Stimulated activated CD8-positive, alpha-beta memory T cell treated with anti-CD3 and anti-CD28 coated beads, Interleukin-7, amount 100 ng/mL, for 4 hours (primary cell): ENCODE measurements around the gene GKN2.

ENCODE experiments used
- DNase-seq, 2 donors: peaks; one replicate each; pipeline ENCODE4 v3.0.0-alpha.2; 2020; ENCODE audit warnings: low read depth in 2 of 2

GKN2 gene, protein sequence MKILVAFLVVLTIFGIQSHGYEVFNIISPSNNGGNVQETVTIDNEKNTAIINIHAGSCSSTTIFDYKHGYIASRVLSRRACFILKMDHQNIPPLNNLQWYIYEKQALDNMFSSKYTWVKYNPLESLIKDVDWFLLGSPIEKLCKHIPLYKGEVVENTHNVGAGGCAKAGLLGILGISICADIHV

DNA sequence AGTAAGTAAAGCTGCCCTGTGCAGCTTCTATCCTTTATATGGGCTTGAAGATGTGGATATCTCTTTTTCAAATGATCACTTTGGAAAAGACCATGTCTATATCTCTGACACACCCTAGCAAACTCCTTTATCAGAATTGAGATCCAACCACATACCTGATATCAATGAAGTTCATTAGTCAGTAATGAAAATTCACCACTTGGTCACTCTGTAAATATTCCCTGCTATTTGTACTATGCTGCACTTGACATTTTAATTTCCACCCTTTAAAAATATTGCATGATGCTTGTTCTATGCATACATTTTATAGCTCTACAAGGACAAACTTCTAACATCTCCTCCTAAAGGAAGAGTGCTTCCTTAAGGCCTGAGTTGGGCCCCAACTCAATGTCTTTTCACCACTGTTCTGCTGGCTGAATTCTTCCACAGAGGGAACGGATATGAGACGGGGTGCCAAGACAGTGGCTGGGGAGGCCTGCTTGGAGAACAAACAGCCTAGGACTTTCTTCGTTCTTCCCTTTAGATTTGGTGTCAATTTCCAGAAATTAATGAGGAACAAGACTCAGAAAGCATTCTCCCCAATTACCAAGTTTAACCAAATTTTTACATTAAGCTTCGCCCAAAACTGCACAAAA lies at the start of gene GKN2:
Gene GKN2 (minus strand): TSS at position 7 of the 635 bp plus-strand sequence. CDS start 32 bp downstream, outside the sequence.
- no peak for DNase-seq

DNA sequence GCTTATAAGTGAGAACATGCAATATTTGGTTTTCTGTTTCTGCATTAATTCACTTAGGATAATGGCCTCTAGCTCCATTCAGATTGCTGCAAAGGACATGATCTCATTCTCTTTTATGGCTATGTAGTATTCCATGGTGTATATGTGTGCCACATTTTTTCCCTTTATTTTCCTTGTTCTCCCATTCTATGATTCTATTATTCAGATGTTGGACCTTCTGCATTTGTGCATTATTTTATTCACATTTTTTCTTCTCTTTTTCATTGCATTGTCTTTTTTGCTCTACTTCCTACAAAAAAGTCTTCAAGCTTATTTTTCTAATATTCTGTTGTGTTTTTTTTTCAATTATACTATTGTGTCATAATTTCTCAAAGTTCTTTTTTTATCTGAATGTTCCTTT lies 49.2 kb upstream of the GKN2 start:
- DNase-seq, result no peak

DNA sequence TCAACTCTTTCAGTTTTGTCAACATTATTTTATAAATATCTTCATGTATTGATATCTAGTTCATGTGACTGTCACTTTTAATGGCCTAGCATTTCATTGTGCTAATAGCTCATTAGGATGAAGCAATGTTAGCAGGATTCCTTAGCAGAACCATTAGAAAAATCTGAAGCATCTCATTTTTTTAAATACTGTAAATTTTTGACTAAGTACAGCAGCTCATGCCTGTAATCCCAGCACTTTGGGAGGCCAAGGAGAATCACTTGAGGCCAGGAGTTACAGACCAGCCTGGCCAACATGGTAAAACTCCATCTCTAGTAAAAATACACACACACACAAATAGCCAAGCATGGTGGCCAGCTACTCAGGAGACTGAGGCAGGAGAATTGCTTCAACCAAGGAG lies 44.7 kb upstream of the GKN2 start:
- no peak for DNase-seq

DNA sequence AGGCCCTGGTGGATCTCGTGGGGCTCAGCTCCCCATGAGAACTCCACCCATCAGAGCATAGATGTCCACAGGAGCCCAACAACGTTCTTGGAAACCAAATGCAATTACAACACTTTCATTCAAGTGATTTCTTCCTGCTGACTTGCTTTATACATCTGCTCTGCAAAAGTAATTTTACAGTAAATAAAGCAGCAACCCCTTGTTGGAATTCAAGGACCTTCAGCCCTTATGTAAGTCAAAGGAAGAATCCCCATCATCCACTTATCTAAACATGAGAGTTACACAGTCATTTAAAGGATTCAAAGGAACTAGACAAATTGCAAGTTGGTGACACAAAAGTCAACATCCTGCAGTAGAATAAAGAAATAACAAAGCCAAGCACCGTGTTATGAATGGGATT lies 43.2 kb upstream of the GKN2 start:
- no peak for DNase-seq

DNA sequence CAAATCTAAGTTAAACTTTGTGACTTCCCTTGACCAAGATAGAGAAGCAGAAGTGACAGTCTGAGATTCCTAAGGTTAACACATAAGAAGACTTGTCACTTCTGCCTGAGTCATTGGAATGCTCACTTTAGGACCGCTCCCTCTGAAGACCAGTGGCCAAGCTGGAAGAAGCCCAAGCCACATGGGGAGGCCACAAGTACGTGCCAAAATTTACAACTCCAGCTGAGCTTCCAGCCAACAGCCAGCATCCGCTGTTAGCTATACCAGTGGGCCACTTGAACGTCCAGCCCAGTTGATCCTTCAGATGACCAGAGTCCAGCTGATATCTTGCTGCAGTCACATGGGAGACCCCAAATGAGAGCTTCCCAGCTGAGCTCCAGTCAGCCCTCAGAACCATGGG lies 42.2 kb upstream of the GKN2 start:
- no peak for DNase-seq

DNA sequence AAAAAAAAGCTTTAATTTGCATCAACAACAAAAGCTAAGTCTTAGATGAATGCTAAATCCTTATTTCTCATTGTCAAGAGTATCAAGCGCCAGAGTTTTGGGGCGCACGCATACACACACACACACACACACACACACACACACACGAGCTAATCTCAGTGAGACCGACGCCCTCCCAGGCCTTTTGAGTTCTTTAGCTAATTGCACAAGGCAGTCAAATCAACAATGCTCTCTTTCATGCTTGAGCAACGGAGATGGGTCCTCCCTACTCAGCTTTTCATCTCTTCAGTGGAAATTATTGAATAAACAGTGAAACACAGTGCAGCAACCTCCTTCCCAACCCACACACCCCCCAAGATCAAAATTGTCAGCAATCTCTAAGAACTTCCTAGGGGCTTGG lies 41.0 kb upstream of the GKN2 start:
- no peak for DNase-seq

DNA sequence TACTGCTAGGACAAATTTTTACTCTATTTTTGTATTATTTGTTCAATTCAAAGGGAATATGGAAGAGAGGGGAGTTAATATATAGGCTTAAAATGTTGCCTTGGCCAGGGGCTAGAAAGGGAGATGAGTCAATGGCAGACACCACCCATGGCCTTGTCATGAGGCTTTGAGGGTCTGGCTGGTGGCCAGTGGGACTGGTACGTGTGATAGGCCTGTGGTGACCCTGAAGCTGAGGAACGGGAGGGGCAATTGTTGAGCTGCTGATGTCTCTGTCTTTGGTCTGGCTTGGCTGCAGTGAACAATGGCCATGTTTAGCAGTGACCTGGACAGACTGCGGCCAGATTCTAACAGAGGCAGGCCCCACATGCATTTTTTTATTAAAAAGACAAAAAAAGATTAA lies 40.2 kb upstream of the GKN2 start:
- no peak for DNase-seq

DNA sequence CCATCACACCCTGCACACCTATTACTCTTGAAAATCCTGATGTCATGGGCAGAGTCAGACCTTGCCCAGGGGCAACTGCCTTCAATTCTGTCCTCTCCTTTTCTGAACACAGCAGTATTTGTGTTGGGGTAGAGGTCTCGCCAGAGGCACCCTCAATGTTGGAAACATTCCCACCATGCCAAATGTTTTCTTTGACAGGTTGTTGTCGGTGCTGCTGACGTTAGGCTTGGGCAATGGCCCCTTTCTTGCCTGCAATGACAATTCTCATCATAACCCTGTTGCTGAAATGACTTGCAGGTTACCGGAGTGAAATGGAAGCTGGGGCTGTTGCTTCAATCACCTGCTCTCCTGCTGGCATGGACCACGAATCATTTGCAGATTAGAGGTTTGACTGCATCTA lies 39.6 kb upstream of the GKN2 start:
- no peak for DNase-seq

DNA sequence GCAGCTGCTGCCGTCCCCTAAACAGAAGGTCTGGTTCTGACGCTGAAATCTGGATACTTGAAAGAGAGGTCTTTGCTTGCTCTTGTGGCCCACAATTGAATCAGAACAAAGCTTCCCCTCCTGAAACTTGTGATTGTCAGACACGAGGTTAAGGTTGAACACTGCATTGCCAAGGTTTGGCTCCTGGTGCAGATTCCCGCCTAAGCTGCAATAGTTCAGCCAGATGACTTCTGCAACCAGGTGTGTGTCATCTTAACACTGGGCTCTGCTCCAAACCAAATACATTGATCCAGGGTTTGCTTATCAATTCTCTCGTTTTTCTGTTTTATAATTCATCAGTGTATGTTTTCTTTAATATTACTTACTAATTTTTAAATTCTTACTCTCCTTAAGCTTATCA lies 36.3 kb upstream of the GKN2 start:
- DNase-seq, result no peak

DNA sequence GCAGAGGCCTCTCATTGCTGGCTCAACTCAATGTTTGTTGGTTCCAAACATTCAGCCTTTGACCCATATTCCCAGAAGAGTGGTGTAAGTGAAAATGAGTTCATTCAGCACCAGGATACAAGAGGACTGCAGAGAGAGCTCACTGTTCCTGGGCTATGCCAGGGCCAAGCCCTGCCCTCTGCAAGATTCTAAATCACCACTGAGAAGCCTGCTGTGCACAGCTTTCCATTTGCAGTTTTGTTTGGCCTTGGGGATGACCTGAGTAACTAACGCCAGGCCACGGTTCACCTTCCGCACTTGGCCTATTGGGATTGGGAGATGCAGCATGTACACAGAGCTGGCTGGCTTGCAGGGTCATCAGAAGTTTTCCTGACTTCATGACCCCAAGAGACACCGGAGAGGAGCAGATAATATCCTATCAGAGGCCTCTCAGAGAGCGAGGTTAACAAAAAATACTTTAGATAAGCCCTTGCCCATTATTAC lies 34.4 kb upstream of the GKN2 start:
- DNase-seq, result no peak

DNA sequence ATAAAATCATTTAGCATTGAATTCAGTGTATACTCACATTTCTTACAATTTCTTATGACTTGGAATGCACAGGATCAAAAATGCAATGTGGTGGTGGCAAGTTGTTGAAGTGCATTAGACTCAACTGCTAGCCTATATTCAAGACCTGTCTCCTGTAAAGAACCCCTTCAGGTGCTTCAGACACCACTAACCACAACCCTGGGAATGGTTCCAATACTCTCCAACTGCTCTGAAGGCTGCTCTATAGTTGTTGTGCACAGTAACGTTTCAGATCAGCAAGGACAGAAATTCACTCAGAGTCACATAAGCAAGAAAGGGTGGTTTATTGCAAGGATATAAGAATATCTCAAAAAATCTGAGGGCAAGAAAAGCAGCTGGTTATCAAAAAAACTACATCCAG lies 28.3 kb upstream of the GKN2 start:
- no peak for DNase-seq

DNA sequence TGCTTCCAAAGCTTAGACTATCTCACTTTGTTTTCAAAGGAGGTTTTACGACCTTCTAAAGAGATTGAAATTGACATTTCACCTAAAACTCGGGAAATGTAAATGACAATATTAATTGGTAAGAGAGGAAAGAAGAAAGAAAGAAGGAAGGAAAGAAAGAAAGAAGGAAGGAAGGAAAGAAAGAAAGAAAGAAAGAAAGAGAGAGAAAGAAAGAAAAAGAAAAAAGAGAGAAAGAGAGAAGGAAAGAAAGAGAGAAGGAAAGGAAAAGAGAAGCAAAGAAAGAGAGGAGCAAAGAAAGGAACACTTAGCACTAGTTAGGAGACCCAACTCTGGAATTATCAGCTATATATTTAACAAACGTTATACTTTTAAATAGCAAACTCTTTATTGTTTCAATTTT lies 25.4 kb upstream of the GKN2 start:
- DNase-seq, result no peak

DNA sequence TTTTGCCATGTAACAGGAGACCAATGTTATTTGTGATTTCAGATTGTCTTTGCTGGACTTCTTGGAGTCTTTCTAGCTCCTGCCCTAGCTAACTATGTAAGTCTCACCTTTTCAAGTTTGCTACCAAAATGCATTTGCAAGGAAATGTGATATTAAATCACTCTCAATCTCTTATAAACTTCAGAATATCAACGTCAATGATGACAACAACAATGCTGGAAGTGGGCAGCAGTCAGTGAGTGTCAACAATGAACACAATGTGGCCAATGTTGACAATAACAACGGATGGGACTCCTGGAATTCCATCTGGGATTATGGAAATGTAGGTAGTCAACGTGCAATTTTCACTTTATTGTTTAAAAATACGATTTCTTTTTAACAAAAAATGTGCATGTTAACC lies 24.8 kb upstream of the GKN2 start:
- no peak for DNase-seq

DNA sequence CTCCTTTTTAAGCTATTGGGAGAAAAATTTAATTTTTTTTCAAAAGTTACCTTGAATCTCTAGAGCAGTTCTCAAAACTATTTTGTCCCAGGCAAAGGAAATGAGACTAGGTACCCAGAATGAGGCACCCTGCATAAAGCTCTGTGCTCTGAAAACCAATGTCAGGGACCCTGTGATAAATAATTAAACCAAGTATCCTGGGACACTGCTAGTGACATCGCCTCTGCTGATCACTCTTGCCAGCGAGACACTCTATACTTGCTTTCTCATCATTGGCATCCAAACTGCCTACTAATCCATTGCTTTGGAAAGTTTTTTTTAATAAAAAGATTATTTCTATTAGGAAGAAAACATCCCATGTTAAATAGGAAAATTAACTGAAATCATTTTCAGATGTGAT lies 23.2 kb upstream of the GKN2 start:
- DNase-seq, result no peak

DNA sequence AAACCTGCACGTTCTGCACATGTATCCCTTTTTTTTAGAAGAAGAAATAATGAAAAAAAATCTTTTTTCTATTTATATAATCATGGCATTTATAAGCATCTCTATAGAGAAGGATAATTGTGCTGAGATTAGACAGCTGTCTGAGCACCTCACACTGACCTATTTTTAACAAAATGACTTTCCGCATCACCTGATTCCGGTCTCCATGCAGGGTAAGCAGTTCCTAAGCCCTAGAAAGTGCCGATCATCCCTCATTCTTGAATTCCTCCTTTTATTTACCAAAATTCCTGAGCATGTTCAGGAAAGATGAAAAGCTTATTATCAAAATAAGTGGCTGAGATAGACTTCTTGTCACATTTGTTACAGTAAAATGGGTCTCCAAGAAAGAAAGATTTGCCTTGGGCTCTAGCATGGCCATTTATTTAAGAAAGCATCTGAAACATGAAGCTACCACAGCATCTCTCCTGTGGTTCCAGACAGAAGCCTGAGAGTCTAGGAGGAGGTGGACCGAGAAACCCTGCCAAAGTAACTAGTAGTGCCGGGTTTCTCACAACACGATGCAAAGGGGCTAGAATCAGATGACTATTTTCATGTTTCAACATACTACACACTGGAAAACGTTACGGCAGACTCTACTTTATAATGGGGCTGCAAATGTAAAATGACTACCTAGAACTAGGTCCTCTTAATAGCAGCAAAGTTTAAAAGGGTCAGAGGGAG lies 22.4 kb upstream of the GKN2 start:
- no peak for DNase-seq

DNA sequence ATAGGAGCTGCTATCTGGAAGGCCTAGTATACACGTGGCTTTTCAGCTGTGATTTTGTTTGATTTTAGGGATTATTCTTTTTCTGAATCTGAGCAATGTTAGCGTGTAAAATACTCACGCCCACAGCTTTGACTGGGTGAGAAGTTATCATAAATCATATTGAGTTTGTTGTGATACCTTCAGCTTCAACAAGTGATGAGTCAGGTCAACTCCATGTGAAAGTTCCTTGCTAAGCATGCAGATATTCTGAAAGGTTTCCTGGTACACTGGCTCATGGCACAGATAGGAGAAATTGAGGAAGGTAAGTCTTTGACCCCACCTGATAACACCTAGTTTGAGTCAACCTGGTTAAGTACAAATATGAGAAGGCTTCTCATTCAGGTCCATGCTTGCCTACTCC lies 21.6 kb upstream of the GKN2 start, which contains the start of gene GKN1:
Gene GKN1 (plus strand): TSS at position 386 of the 400 bp plus-strand sequence. CDS start 42 bp downstream, outside the sequence.
- DNase-seq, result no peak

DNA sequence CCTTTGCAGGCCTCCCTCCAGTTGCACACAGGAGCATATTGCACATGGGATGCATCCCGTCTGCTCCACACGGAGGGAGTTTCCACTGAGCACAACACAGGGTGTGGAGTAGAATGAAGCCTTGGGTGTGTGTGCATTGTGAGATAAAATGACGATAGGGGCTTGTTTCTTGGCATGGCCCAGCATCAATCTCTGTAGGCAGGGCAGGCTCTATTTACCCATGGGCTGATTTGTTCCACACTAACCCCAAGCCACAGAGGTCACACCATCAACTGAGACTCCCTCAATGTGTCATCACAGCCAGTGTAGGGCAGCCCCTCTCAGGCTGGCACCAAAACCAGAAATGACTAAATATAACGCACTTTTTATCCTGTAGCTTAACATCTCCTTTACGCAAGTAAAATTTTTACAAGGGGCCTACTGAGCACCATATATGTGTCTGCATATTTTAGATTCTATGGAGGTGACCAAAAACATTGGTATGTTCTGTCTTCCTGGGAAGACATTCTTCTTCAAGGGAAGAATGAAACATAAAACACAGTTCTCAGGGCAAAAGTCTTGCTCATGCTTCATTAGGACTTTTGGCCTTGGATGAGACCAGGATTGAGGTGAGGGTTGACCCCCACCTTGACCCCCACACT lies 19.0 kb upstream of the GKN2 start:
- DNase-seq, result no peak

DNA sequence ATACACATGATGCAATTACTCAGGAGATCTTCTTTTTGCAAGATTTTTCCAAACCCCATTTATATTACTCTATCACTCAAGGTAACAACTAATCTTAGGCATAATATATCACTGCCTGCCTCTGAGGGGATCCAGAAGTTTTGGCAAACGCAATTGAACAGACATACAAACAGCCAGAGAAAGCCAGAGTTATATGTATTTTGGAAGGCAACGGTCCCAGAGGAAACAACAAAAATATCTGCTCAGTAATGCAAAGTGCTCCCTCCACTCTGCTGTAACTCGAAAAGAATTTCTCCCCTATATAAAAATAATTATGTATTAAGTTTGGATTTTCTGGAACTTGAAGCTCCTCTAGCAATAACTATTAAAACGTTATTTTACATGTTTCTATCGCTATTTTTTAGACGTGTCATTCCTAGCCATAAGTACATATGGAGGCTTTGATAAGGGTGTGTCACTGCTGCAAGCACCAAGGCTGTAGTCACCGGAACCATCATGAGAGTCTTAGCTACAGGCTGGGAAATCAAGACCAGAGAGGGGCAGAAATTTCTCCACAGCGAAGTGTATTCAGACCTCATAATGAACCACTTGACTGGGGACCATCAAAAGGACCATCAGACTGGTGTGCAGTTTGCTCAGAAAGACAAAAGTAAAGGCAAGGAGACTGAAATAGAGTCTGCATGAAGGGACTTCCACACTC lies 18.0 kb upstream of the GKN2 start:
- DNase-seq, result no peak

DNA sequence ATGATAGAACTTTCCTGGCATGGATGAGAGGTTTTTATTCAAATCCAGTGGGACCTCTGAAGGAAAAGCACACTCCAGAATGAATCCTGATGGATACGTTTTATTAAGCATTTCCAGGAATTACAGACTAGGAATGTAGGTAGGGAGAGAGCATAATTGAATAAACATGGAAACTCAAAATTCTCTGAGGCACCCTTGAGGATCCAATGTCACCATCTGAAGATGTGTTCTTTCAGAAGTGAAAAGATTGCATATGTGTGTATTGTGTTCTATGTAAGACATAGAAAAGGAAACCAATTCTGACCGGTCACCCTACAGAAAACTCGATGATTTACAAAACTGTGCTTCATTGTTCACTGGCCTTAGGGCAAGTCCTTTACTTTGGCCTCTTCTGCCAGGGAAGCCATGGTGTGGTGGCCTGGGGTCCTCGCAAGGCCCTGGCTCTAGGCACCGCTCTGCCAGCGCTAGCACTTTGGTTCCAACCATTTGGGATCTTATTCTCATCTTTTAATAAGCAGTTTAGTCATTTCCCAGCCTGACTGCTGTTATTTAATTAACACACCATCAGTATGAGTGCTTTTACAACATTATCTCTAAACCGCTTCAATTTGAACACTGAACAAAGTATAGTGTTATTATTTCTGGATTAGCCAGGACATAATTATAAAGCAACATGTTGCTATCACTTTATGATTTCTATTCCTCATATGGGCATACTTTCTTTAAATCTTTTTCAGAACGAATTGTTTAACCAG lies 17.2 kb upstream of the GKN2 start:
- DNase-seq, result no peak

DNA sequence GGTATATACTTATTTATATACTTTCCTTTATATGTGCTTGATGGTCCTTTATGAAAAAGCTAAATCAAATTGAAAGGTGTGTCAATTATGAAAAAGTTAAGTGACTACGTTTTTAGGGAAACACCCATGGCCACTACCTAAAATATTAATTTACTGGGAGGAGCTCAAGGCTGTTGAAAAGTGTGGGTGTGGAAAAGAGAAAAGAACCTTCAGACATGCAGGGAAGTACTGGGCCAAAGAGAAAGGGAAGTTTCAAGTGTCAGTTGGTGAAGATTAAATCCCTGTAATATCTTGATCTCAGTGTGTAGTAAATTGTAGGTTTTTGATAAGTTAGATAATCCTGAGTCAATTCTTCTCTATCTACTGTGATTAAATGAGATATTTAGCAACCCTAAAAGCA lies 15.5 kb upstream of the GKN2 start:
- DNase-seq, result no peak

DNA sequence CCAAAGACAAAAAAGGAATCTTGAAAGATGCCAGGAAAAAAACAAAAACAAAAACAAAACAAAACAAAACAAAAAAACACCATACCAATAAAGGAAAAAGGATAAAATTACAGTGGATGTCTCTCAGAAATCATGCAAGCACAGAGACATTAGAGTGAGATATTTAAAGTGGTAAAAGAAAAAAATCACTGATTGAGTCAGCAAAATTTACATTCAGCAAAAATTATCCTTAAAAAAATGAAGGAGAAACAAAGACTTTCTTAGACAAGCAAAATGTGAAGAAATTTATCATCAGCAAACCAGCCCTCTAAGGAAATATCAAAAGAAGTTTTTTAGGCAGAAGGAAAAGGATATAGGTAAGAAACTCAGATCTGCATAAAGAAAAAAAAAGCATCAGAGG lies 11.6 kb upstream of the GKN2 start:
- DNase-seq, result no peak
